ENCODE data around the gene CXXC5.

CXXC5 gene

GRCh38 chr5:139638090-139638735, 9.9 kb upstream of the CXXC5 start:
- no peak for DNase-seq (ENCODE audit: low read depth in 2 of 2)

- DNase-seq (ENCODE audit: low read depth in 2 of 2), result no peak
Observed at GRCh38 chr5:139638736-139639618, 9.2 kb upstream of the CXXC5 start.

- no peak for DNase-seq (ENCODE audit: low read depth in 2 of 2)
Observed at GRCh38 chr5:139639619-139640380, 8.3 kb upstream of the CXXC5 start.

GRCh38 chr5:139640421-139641115, 7.6 kb upstream of the CXXC5 start:
- DNase-seq (ENCODE audit: low read depth in 2 of 2), result no peak

GRCh38 chr5:139641116-139642080, 6.8 kb upstream of the CXXC5 start:
- DNase-seq (ENCODE audit: low read depth in 2 of 2), result no peak

GRCh38 chr5:139642213-139642612, 5.9 kb upstream of the CXXC5 start:
- DNase-seq (ENCODE audit: low read depth in 2 of 2), result no peak

- DNase-seq (ENCODE audit: low read depth in 2 of 2), result no peak
Observed at GRCh38 chr5:139642891-139643871, 5.0 kb upstream of the CXXC5 start.

- no peak for DNase-seq (ENCODE audit: low read depth in 2 of 2)
Observed at GRCh38 chr5:139644001-139644456, 4.1 kb upstream of the CXXC5 start.

GRCh38 chr5:139644646-139645429, 3.3 kb upstream of the CXXC5 start:
- DNase-seq (ENCODE audit: low read depth in 2 of 2), result no peak

GRCh38 chr5:139645430-139645871, 2.7 kb upstream of the CXXC5 start:
- no peak for DNase-seq (ENCODE audit: low read depth in 2 of 2)

- DNase-seq (ENCODE audit: low read depth in 2 of 2), result no peak
Observed at GRCh38 chr5:139646111-139646510, 2.0 kb upstream of the CXXC5 start.

GRCh38 chr5:139646912-139647505, 1.1 kb upstream of the CXXC5 start:
- DNase-seq (ENCODE audit: low read depth in 2 of 2), result no peak

GRCh38 chr5:139647506-139648204, 494 bp upstream of the CXXC5 start:
- no peak for DNase-seq (ENCODE audit: low read depth in 2 of 2)

- DNase-seq (ENCODE audit: low read depth in 2 of 2), result no peak
Observed at GRCh38 chr5:139649082-139649991, 1.2 kb downstream of the CXXC5 start.

GRCh38 chr5:139650031-139650688, 2.0 kb downstream of the CXXC5 start:
- no peak for DNase-seq (ENCODE audit: low read depth in 2 of 2)

- DNase-seq (ENCODE audit: low read depth in 2 of 2), result no peak
Observed at GRCh38 chr5:139650689-139651042, 2.5 kb downstream of the CXXC5 start.
